ENCODE data around the gene ZNF830. TPM values are rescaled to one million over a fixed set of nuclear protein-coding genes. Genes with fewer than 3 reads are reported as not detected.

Gene ZNF830
- total and polyA plus RNA-seq, 9 of the 15 experiments (the other 6 are each of a cell fraction or from before 2014, with no cell fraction given) = 13.1 to 28.7 (median 21.7) TPM

- TF ChIP-seq NR2C2 (CRISPR knock-in tag; IDR thresholded peaks at IDR 0.05) (no peak), NR2C2 (tag; IDR thresholded peaks at IDR 0.05) (no peak), POLR2B (IDR thresholded peaks at IDR 0.05; ENCODE audit: low read depth, partially characterized antibody) (peak; percentile 45), SREBF2 (CRISPR knock-in tag; IDR thresholded peaks at IDR 0.05) (0 out of 2 replicates have a peak, but pooled peaks have one; percentile 39)
Observed at GRCh38 chr17:34979650-34980352, 18.5 kb downstream of the ZNF830 start (continued).

DNA sequence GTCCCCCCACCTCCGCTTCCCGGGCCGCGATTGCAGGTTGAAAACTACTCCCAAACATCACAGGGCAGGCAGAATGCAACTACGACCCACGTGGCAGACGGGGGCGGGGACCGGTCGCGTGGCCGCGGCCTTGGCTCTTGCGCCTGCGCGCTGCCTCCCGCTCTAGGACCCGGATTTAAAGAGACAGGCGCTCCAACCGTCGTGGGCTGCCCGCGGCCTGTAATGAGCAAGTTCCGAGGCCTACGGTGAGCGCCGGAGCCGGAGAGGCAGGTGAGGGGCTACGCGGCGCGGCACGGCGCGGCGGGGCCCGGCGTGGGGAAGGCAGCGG lies 19.0 kb downstream of the ZNF830 start, which contains the start of gene LIG3:
TSS of gene LIG3 (plus strand) at position 160 of the 328 bp plus-strand sequence. CDS start 2,494 bp downstream, outside the sequence.
- WGBS (ENCODE audit: insufficient coverage, low coverage, missing lambda C conversion rate) = 1% methylated on average over 18 of the region's 39 CpGs
- FAIRE-seq (peak; percentile 88), ATAC-seq (peak; percentile 79), DNase-seq (ENCODE audit: extremely low read depth in 1 of 4, low spot score in 3 of 4) (peak; percentile 89 to 96 (median 92))
- Histone ChIP-seq H4K20me1 (replicated peaks; ENCODE audit: control insufficient read depth, insufficient read depth, low read length) (no peaks in the 10 kb centered on the region), H2AFZ (ENCODE audit: low read depth, low read length) (peak within 1 kb of the TSS; percentile 90), H3K4me2 (ENCODE audit: insufficient read depth, low read length) (peak within 1 kb of the TSS; percentile 89), H3K27me3 (ENCODE audit: control insufficient read depth in 2 of 2, insufficient read depth in 2 of 2, low read length in 2 of 2) (no peaks in the 10 kb centered on the region), H3K4me3 (peak within 1 kb of the TSS; percentile 78), H3K27ac (ENCODE audit: extremely low read depth, low read depth, low read length) (peak within 1 kb of the TSS; percentile 96), H3K36me3 (ENCODE audit: control insufficient read depth, insufficient read depth, low read length) (peaks cover 22% of the 10 kb centered on the region), H3K9ac (ENCODE audit: insufficient read depth in 1 of 2, low read depth in 2 of 2, low read length in 2 of 2) (peak within 1 kb of the TSS; percentile 97 to 99), H3K9me3 (replicated peaks; ENCODE audit: control insufficient read depth, insufficient read depth, low read depth, low read length) (no peaks in the 10 kb centered on the region), H3K4me1 (replicated peaks in 1 of 2; ENCODE audit: control insufficient read depth in 2 of 2, insufficient read depth in 2 of 2, low read length in 2 of 2) (peaks cover 17 to 26% of the 10 kb centered on the region in 2 experiments; a peak in 4 of 5 replicates), H3K9me1 (ENCODE audit: control insufficient read depth, insufficient read depth, low read length) (no peaks in the 10 kb centered on the region), H3K79me2 (ENCODE audit: control insufficient read depth, insufficient read depth, low read length) (peaks cover 45% of the 10 kb centered on the region)
- ChIA-PET CTCF (ENCODE audit: low intra/inter-chr PET ratio) (interaction anchor here (0.7 kb wide), 1 partner anchor 436 kb away, joined by 3 read pairs; no protein-coding TSS in a partner anchor), POLR2A (interaction anchor here (0.8 to 3.4 kb wide), 18 partner anchors 12 to 536 kb away, joined by 3 to 27 read pairs (median 4); partner anchors contain the start of genes RAD51D and RFFL)
- no TSS peak for BruUV-seq (replicated peaks)
- intact Hi-C loops (cut with micrococcal nuclease) (loop anchor here (2.0 to 5.0 kb wide), 3 partner anchors 20 to 107 kb away; partner anchors contain the start of genes CCT6B and ZNF830), in situ Hi-C loops (cut with MboI) (no loop called here)
- TF ChIP-seq EP400 (IDR thresholded peaks at IDR 0.05) = peak; percentile 94
- TF ChIP-seq, protein P1, sequence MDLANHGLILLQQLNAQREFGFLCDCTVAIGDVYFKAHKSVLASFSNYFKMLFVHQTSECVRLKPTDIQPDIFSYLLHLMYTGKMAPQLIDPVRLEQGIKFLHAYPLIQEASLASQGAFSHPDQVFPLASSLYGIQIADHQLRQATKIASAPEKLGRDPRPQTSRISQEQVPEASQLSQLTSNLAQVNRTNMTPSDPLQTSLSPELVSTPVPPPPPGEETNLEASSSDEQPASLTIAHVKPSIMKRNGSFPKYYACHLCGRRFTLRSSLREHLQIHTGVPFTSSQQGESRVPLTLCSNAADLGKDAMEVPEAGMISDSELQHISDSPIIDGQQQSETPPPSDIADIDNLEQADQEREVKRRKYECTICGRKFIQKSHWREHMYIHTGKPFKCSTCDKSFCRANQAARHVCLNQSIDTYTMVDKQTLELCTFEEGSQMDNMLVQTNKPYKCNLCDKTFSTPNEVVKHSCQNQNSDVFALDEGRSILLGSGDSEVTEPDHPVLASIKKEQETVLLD (IDR thresholded peaks at IDR 0.05) = peak; percentile 82
- 0 out of 2 replicates have a peak, but pooled peaks have one; percentile 12 for TF ChIP-seq SP1 (CRISPR knock-in tag; IDR thresholded peaks at IDR 0.05)
- 0 out of 4 replicates have a peak, but pooled peaks of 1 of the 2 experiments have one; percentile 43 for TF ChIP-seq ZNF639 (CRISPR knock-in tag; conservative IDR thresholded peaks at IDR 0.05 in 1 of 2, IDR thresholded peaks at IDR 0.05 in 1 of 2)
- no peak for TF ChIP-seq MEF2D (tag; conservative IDR thresholded peaks at IDR 0.05; ENCODE audit: low read depth)
- peak; percentile 74; the same call in 1 of the 2 replicates for TF ChIP-seq JUN (IDR thresholded peaks at IDR 0.05; ENCODE audit: borderline replicate concordance, low read depth, low read length)
- no peak for TF ChIP-seq JUN (CRISPR knock-in tag; IDR thresholded peaks at IDR 0.05; ENCODE audit: borderline replicate concordance)
- peak; percentile 90 for TF ChIP-seq USF2 (CRISPR knock-in tag; IDR thresholded peaks at IDR 0.05)
- peak; percentile 43; the same call in 1 of the 2 replicates for TF ChIP-seq MBD2 (IDR thresholded peaks at IDR 0.05; ENCODE audit: borderline replicate concordance, low read depth)

Data from K562 (cell line).